Adrenal gland (tissue), 5 donors: ENCODE measurements around the gene OLFM2.

Experiments used
- POLR2A ChIP-seq, 2 donors: fragments of 450-650 bp; IDR thresholded peaks; one replicate each; pipeline ENCODE4 v1.6.1; 2017; ENCODE audit warnings: antibody characterized with exemption in 2 of 2, mild to moderate bottlenecking in 2 of 2, moderate library complexity in 1 of 2
- TF ChIP-seq, protein P1 (sequence below), 6 experiments: fragments of 450-650 bp in 4 of 6; fragments of 200-600 bp in 2 of 6; sonication (generic) in 1 of 6; IDR thresholded peaks; 1 replicate in 5 of 6; 2 replicates in 1 of 6; pipeline versions ENCODE4 v1.5.1 to v1.8.0; 2016 to 2021; ENCODE audit warnings: antibody characterized with exemption in 6 of 6, mild to moderate bottlenecking in 2 of 6, moderate library complexity in 1 of 6
- donor health status: DM: no; HTN: no; CAD: no.

DNA sequence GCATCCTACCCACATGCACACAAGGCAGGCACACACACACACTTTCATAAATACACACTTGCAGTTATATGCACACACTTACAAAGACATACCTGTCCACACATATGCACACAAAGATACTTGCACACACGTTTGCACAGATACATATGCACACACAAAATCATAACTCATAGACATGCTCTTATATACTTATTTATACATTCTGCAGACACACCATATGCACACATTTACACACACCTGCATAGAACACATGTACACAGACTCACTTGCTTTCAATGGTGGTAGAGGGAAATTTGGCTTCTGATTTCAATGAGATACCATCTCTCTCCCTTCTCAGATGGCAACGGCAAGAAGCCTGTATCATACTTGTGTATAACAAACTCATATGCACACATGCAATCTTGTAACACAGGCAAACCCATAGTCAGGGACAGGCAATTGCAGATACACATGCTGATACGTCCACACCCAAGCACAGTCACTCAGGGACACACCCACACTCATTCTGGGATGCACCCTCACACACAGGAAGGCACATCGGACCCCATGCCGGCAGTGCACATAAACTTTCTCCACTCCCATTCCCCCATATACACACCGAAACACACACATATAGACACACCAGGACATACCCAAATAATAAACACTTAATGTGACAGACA is 24.7 kb downstream of the OLFM2 start:
- TF ChIP-seq, protein P1, sequence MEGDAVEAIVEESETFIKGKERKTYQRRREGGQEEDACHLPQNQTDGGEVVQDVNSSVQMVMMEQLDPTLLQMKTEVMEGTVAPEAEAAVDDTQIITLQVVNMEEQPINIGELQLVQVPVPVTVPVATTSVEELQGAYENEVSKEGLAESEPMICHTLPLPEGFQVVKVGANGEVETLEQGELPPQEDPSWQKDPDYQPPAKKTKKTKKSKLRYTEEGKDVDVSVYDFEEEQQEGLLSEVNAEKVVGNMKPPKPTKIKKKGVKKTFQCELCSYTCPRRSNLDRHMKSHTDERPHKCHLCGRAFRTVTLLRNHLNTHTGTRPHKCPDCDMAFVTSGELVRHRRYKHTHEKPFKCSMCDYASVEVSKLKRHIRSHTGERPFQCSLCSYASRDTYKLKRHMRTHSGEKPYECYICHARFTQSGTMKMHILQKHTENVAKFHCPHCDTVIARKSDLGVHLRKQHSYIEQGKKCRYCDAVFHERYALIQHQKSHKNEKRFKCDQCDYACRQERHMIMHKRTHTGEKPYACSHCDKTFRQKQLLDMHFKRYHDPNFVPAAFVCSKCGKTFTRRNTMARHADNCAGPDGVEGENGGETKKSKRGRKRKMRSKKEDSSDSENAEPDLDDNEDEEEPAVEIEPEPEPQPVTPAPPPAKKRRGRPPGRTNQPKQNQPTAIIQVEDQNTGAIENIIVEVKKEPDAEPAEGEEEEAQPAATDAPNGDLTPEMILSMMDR (IDR thresholded peaks at IDR 0.05) = no peak
- no peak for TF ChIP-seq POLR2A (IDR thresholded peaks at IDR 0.05)
